ENCODE data around the gene CDH26.

- TF ChIP-seq POLR2A (IDR thresholded peaks at IDR 0.05; ENCODE audit: low read depth, low read length) (no peak), POLR2AphosphoS5 (IDR thresholded peaks at IDR 0.05; ENCODE audit: low read depth, low read length) (no peak), SPI1 (IDR thresholded peaks at IDR 0.05; ENCODE audit: low read depth, low read length) (no peak), TAF1 (IDR thresholded peaks at IDR 0.05; ENCODE audit: low read depth, low read length) (no peak), POU2F2 (IDR thresholded peaks at IDR 0.05; ENCODE audit: low read depth, low read length) (no peak)
These were observed 80.3 kb downstream of the CDH26 start for GRCh38 chr20:60038400-60039008.

All from GM12891 (cell line).